GM23338 (cell line): ENCODE measurements around the gene MYO1D.

Experiments used
- CREB1 ChIP-seq: fragments of 250-450 bp; sonication (Bioruptor Pico); IDR thresholded peaks from 2 replicates; pipeline ENCODE4 v1.5.0; 2020; ENCODE audit warnings: low read depth, mild to moderate bottlenecking, moderate library complexity
- CTCF ChIP-seq, 2 experiments: fragments of 200-600 bp in 1 of 2; sonication (generic) in 1 of 2; conservative IDR thresholded peaks; 2 replicates each; pipeline versions ENCODE4 v1.5.1 to v1.6.1; 2016 to 2017; ENCODE audit warnings: antibody characterized with exemption in 2 of 2, low read depth in 2 of 2, mild to moderate bottlenecking in 2 of 2, moderate library complexity in 1 of 2
- EZH2 ChIP-seq: fragments of 200-600 bp; sonication (generic); IDR thresholded peaks from one replicate; pipeline ENCODE4 v1.8.0; 2017; ENCODE audit warnings: antibody characterized with exemption, mild to moderate bottlenecking, low read depth; ENCODE audit not compliant: unreplicated experiment
- EZH2phosphoT487 ChIP-seq: fragments of 200-600 bp; sonication (generic); IDR thresholded peaks from one replicate; pipeline ENCODE4 v1.8.1; 2018; ENCODE audit warnings: antibody characterized with exemption; ENCODE audit not compliant: unreplicated experiment
- JUNB ChIP-seq: IDR thresholded peaks from one replicate; pipeline ENCODE4 v1.6.1; 2016; ENCODE audit warnings: antibody characterized with exemption; ENCODE audit not compliant: unreplicated experiment
- REST ChIP-seq: IDR thresholded peaks from one replicate; pipeline ENCODE4 v1.6.1; 2018; ENCODE audit warnings: antibody characterized with exemption; ENCODE audit not compliant: unreplicated experiment

GRCh38 chr17:32567511-32567910, 309.4 kb downstream of the MYO1D start:
- TF ChIP-seq CTCF (conservative IDR thresholded peaks at IDR 0.05; ENCODE audit: low read depth in 2 of 2) (no peak), CREB1 (no peak), EZH2 (no peak), JUNB (no peak), EZH2phosphoT487 (no peak), REST (no peak)
